SU-DHL-6 (cell line): ENCODE measurements around the gene GPR108.

Source experiments
- H2AFZ ChIP-seq: fragments of 200-600 bp; sonication (generic); 2 replicates; pipeline ENCODE4 v1.6.1; 2014; ENCODE audit warnings: low read depth, mild to moderate bottlenecking, moderate library complexity, mixed read lengths, antibody characterized with exemption, low read length; ENCODE audit not compliant: severe bottlenecking
- H3F3A ChIP-seq: fragments of 200-600 bp; shearing (Covaris generic); 2 replicates; pipeline ENCODE4 v1.6.0; 2016; ENCODE audit warnings: antibody characterized with exemption, mild to moderate bottlenecking; ENCODE audit not compliant: insufficient read depth
- H3K27ac ChIP-seq: fragments of 200-600 bp; sonication (generic); 2 replicates; pipeline ENCODE4 v1.5.1; 2016; ENCODE audit warnings: low read depth, mild to moderate bottlenecking, low read length, moderate library complexity, mixed read lengths
- H3K27me3 ChIP-seq: fragments of 200-600 bp; sonication (generic), shearing (Covaris generic); 2 replicates; pipeline ENCODE4 v1.6.0; 2014; ENCODE audit warnings: mild to moderate bottlenecking, low read length
- H3K36me3 ChIP-seq: fragments of 200-600 bp; sonication (generic); 2 replicates; pipeline ENCODE4 v1.6.1; 2014; ENCODE audit warnings: mild to moderate bottlenecking, low read length, mixed read lengths
- H3K4me2 ChIP-seq: fragments of 300-600, 200-600 bp; shearing (Covaris generic), sonication (generic); 2 replicates; pipeline ENCODE4 v1.6.0; 2014; ENCODE audit warnings: low read length, low read depth, mild to moderate bottlenecking; ENCODE audit not compliant: poor library complexity, severe bottlenecking
- H3K4me3 ChIP-seq: fragments of 200-600 bp; sonication (generic); 2 replicates; pipeline ENCODE4 v1.5.1; 2014; ENCODE audit warnings: antibody characterized with exemption, low read length, mild to moderate bottlenecking, mixed read lengths; ENCODE audit not compliant: insufficient read depth, poor library complexity, severe bottlenecking
- H3K79me2 ChIP-seq: fragments of 200-600 bp; sonication (generic); 2 replicates; pipeline ENCODE4 v1.6.1; 2014; ENCODE audit warnings: mild to moderate bottlenecking, low read length, moderate library complexity; ENCODE audit not compliant: insufficient read depth
- H3K9ac ChIP-seq: fragments of 200-600 bp; sonication (generic); 2 replicates; pipeline ENCODE4 v1.7.0; 2014; ENCODE audit warnings: mild to moderate bottlenecking, low read length
- H3K9me2 ChIP-seq: fragments of 200-600 bp; sonication (generic); replicated peaks from 2 replicates; pipeline ENCODE4 v1.6.1; 2014; ENCODE audit warnings: low read length; ENCODE audit not compliant: insufficient read depth
- H3K9me3 ChIP-seq: fragments of 200-600 bp; sonication (generic); 2 replicates; pipeline ENCODE4 v1.6.1; 2014; ENCODE audit warnings: low read length, mixed read lengths; ENCODE audit not compliant: insufficient read depth
- H4K20me1 ChIP-seq: fragments of 200-600 bp; sonication (generic); 2 replicates; pipeline ENCODE4 v1.6.1; 2014; ENCODE audit warnings: low read depth, mild to moderate bottlenecking, antibody characterized with exemption, low read length, moderate library complexity, mixed read lengths
- EZH2phosphoT487 ChIP-seq: fragments of 200-600 bp; sonication (generic), shearing (Covaris generic); conservative IDR thresholded peaks from 2 replicates; pipeline ENCODE4 v1.6.1; 2018; ENCODE audit warnings: mild to moderate bottlenecking, antibody characterized with exemption, low read length, moderate library complexity, mixed read lengths
- TF ChIP-seq, protein P1 (sequence below): fragments of 200-600 bp; sonication (generic); IDR thresholded peaks from one replicate; pipeline ENCODE4 v1.5.1; 2017; ENCODE audit warnings: antibody characterized with exemption, mild to moderate bottlenecking, low read length, moderate library complexity; ENCODE audit not compliant: insufficient read depth, poor library complexity, severe bottlenecking

The GPR108 gene

DNA sequence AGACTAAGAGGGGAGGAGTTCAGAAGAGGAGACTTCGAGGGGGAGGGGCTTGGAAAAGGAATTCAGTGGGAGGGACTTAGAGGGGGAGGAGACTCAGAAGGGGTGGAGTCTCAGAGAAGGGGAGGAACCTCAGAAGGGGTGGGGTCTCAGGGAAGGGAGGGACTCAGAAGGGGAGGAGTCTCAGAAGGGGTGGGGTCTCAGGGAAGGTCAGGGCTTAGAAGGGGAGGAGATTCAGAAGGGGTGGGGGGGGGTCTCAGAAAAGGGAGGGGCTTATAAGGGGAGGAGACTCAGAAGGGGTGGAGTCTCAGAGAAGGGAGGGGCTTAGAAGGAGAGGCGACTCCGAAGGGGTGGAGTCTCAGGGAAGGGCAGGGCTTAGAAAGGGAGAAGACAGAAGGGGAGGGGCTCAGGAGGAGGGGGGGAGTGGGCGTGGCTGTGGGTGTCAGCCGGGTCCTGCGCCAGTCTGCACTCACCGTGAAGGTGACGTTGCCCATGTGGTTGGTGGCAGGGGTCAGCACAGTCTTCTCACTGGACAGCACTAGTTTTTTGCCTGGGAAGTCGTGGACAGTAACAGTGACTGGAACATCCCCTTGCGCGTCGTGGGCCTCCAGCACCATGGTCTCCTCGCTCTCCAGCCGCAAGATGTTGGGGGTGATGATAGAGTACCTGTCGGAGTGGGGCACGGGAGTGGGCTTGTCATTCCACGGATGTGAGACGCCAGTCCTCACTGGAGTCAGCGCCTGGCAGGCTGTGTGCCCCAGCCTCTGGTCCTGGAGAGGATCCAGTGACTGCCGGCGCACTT, 18.4 kb downstream of the GPR108 start:
- TF ChIP-seq, protein P1, sequence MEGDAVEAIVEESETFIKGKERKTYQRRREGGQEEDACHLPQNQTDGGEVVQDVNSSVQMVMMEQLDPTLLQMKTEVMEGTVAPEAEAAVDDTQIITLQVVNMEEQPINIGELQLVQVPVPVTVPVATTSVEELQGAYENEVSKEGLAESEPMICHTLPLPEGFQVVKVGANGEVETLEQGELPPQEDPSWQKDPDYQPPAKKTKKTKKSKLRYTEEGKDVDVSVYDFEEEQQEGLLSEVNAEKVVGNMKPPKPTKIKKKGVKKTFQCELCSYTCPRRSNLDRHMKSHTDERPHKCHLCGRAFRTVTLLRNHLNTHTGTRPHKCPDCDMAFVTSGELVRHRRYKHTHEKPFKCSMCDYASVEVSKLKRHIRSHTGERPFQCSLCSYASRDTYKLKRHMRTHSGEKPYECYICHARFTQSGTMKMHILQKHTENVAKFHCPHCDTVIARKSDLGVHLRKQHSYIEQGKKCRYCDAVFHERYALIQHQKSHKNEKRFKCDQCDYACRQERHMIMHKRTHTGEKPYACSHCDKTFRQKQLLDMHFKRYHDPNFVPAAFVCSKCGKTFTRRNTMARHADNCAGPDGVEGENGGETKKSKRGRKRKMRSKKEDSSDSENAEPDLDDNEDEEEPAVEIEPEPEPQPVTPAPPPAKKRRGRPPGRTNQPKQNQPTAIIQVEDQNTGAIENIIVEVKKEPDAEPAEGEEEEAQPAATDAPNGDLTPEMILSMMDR: no peak
- no peak for TF ChIP-seq EZH2phosphoT487
- Histone ChIP-seq H3K27ac (no peak overlapping the region), H3K9ac (no peak overlapping the region), H3K9me2 (no peaks in the 10 kb centered on the region), H4K20me1 (no peaks in the 10 kb centered on the region), H3K4me3 (no peak overlapping the region), H3K4me2 (no peak overlapping the region), H3K9me3 (no peaks in the 10 kb centered on the region), H3K36me3 (no peaks in the 10 kb centered on the region), H3K79me2 (no peaks in the 10 kb centered on the region), H3F3A (0 out of 2 replicates have a peak, but pooled peaks cover 4% of the 10 kb centered on the region), H3K27me3 (no peaks in the 10 kb centered on the region), H2AFZ (no peak overlapping the region)

DNA sequence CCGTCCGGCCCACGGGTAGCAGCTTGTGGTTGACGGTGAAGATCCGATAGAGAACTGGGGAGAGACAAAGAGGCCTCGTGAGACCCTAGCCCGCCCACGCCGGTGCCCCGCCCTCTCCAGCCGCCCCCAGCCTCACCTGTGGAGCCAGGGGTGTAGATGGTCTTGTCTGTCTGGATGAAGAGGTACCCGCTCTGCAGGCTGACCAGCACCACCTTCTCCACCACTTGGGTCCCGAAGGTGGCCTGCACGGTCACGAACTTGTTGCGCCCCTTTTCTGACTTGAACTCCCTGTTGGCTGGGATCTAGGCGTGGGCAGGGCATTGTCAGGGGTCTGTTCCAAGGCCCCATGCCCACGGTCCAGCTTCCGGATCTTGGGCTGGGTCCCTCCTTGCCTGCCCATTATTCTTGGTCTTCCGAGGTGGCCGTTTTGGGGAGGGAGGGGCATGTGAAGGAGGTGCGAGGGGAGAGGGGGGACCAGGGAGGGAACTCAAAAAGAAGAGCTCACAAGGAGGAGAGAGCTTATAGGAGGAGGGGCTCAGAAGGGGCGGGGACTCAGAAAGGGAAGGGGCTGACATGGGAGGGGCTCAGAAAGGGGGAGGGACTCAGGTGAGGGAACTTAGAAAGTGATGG, 19.2 kb downstream of the GPR108 start:
- Histone ChIP-seq H3F3A (0 out of 2 replicates have a peak, but pooled peaks cover 4% of the 10 kb centered on the region), H3K4me3 (no peak overlapping the region), H2AFZ (no peak overlapping the region), H4K20me1 (no peaks in the 10 kb centered on the region), H3K9me3 (no peaks in the 10 kb centered on the region), H3K9ac (no peak overlapping the region), H3K27ac (no peak overlapping the region), H3K36me3 (no peaks in the 10 kb centered on the region), H3K9me2 (no peaks in the 10 kb centered on the region), H3K27me3 (no peaks in the 10 kb centered on the region), H3K4me2 (no peak overlapping the region), H3K79me2 (no peaks in the 10 kb centered on the region)
- TF ChIP-seq, protein P1: no peak
- TF ChIP-seq EZH2phosphoT487: no peak

DNA sequence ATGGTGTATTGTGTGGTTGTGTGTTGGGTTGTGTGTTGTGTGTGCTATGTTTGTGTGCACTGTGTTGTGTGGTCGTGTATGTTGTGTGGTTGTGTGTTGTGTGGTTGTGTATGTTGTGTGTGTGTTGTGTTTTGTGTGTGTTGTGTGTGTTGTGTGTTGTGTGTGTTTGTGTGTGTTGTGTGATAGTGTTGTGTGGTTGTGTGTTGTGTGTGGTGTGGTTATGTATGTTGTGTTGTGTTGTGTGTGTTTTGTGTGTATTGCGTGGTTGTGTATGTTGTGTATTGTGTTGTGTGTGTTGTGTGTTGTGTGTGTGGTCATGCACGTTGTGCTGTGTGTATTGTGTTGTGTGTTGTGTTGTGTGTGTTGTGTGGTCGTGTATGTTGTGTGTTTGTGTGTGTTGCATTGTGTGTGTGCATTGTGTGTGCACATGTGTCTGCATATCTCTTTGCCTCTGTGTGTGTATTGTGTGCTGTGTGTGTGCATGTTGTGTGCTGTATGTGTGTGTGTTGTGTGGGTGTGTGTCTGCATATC, 19.9 kb downstream of the GPR108 start:
- H3K9me3 ChIP-seq: no peaks in the 10 kb centered on the region
- no peak overlapping the region for H3K4me2 ChIP-seq
- no peaks in the 10 kb centered on the region for H3K27me3 ChIP-seq
- no peaks in the 10 kb centered on the region for H3K36me3 ChIP-seq
- no peaks in the 10 kb centered on the region for H3K79me2 ChIP-seq
- 0 out of 2 replicates have a peak, but pooled peaks cover 4% of the 10 kb centered on the region for H3F3A ChIP-seq
- no peak overlapping the region for H2AFZ ChIP-seq
- H3K9ac ChIP-seq: no peak overlapping the region
- no peak overlapping the region for H3K27ac ChIP-seq
- H3K4me3 ChIP-seq: no peak overlapping the region
- TF ChIP-seq EZH2phosphoT487: no peak
- TF ChIP-seq, protein P1: no peak
- no peaks in the 10 kb centered on the region for H3K9me2 ChIP-seq
- no peaks in the 10 kb centered on the region for H4K20me1 ChIP-seq
